ENCODE results near the gene COX6B2.
A peak's percentile ranks its signal among the peaks of the same experiment; 100 is the strongest.
"Not testable (repeated sequence)": the region's sequence is repeated elsewhere in the genome, so short reads cannot be mapped to it uniquely, and the experiment has no call there.

Gene COX6B2

DNA sequence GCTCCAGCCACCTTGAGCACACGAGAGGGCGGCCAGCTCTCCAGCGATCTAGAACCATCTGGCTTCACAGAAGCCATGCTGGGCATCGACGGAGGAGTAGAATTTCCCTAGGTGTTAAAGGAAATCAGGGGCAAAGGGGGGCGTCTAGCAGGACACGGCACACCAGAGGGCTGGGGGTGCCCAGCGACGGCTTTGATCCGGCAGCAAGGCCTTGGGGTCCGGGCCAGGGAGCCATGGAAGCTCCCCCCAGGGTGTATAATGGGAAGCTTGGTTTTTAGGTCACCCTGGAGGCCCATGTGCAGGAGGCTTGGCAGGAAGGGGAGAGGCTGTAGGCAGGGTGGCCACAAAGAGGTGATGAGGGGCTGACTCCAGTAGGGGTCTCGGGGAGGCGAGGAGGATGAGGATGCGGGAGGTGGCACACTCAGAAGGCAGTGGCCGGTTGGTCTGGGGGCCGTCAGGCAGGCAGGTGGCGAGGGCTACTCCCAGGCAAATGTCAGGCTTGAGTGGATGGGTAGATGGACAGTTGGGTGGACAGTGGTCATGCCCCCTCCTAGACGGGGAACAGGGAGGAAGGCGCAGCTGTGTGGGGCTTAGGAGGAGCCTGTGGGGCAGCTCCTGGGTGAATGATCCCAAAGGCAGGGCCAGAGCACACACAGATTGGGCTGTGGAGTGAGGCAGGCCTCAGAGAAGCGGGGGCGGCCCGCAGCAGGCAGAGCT lies 9.3 kb downstream of the COX6B2 start:
- DNase-seq (ENCODE audit: low read depth in 1 of 2, low spot score in 1 of 2) = no peak

DNA sequence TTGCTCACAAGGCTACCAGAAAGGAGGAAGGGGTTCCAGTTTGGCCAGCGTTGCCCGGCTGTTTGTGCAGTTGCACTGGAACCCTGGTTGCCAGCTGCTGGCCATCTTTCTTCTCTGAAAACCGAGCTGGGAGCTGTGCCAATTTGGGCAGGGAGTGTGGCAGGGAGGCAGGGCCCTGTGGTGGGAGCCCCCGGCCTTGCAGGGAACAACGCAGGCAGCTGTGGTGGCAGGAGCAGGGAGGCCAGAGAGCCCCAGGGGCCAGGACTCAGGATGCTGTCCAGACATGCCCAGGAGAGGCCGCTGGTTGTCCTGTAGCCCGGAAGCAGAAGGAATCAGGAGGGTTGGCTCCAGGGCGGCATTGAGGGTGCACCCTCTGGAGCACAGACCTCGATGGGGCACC lies 10.1 kb downstream of the COX6B2 start:
- DNase-seq (ENCODE audit: low read depth in 1 of 2, low spot score in 1 of 2) = no peak

GRCh38 chr19:55341595-55342531 lies 12.7 kb downstream of the COX6B2 start:
- DNase-seq (ENCODE audit: low read depth in 1 of 2, low spot score in 1 of 2) = no peak

DNA sequence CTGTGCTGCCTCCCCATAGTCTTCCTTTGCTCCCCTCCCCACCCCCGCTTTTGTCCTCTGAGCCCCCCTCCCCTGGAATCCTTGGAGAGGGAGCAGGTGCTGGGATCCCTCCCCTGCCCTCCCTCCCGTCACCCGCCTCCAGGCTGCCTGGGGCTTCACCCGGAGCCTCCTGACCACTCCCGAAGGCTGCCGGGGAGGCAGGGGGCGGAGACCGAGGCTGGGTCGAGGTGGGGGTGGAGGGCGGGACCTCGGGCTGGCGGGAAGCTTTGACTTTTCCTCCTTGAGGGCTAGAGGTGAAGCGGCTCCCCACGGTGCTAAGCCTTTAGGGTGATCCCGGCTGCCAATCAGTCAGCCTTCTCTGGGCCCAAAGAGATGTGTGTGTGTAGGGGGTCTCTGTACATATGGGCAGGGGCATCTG lies 13.3 kb downstream of the COX6B2 start:
- peak in 1 of 2 donors; percentile 44 for DNase-seq (ENCODE audit: low read depth in 1 of 2, low spot score in 1 of 2)

DNA sequence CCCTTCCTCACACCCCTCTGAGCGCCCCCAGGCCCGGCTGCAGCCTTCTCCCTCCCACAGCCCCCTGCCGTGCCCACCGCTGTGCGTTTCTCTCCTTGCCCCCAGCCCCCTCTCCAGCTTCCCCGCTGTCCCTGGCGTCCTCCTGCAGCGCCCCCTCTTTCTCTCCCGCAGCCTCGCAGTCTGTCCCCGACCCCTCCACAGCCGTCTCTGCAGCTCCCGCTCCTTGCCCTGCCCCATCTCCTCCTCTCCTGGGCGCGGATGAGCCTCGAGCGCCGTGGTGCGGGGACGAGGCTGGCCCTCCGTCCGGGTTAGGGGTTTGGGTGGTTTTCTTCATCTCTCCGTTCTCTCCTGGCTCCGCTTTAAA lies 13.8 kb downstream of the COX6B2 start:
- no peak for DNase-seq (ENCODE audit: low read depth in 1 of 2, low spot score in 1 of 2)

- DNase-seq (ENCODE audit: low read depth in 1 of 2, low spot score in 1 of 2) = no peak
Observed at GRCh38 chr19:55339889-55340783, 14.4 kb downstream of the COX6B2 start.

- DNase-seq (ENCODE audit: low read depth in 1 of 2, low spot score in 1 of 2) = peak; percentile 100
Observed at GRCh38 chr19:55339105-55339888, 15.2 kb downstream of the COX6B2 start, which contains the start of gene KMT5C. KMT5C (plus strand) TSS chr19:55339876; CDS start chr19:55341937, 2,061 bp downstream.

- no peak for DNase-seq (ENCODE audit: low read depth in 1 of 2, low spot score in 1 of 2)
Observed at GRCh38 chr19:55336101-55336500, 18.4 kb downstream of the COX6B2 start.

DNA sequence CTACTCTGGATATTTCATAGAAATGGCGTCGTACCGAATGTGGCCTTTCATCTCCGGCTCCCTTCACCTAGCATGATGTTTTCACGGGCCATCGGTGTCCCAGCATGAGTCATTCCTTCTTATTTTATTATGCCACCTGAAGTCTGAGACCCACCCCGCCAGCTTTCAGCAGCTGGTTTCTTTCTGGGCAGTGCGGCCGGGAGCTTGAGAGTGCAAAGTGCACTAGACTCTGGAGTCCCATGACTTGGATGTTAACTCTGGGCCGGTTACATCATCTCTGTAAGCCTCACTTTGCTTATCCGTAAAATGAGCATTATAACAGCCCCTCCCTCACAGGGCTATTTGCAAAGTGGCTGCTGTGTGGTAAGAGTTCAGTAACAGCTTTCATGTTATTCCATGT lies 20.6 kb downstream of the COX6B2 start:
- no peak for DNase-seq (ENCODE audit: low read depth in 1 of 2, low spot score in 1 of 2)

DNA sequence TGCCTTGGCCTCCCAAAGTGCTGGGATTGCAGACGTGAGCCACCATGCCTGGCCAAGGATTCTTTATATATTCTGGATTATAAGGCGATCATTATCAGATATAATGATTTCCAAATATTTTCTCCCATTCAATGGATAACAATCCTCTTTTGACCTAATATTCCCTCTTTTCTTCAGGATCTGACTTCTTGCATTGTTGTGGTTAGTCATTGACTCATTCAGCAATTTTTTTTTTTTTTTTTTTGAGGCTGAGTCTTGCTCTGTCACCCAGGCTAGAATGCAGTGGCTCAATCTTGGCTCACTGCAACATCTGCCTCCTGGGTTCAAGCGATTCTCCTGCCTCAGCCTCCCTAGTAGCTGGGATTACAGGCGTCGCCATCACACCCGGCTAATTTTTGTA lies 24.7 kb downstream of the COX6B2 start:
- not testable (repeated sequence) for DNase-seq (ENCODE audit: low read depth in 1 of 2, low spot score in 1 of 2)

DNA sequence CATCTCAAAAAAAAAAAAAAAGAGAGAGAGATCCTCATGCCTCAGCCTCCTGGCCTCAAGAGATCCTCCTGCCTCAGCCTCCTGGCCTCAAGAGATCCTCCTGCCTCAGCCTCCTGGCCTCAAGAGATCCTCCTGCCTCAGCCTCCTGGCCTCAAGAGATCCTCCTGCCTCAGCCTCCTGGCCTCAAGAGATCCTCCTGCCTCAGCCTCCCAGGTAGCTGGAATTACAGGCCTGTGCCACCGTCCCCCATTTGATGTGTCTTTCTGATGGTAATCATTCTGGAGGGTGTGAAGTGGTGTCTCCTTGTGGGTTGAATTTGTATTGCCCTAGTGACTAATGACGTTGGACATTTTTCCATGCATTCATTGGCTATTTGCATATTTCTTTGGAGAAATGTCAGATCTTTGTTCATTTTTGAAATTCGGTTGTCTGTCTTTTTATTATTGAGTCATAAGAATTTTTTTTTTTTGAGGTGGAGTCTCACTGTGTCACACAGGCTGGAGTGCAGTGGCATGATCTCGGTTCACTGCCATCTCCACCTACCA lies 25.7 kb downstream of the COX6B2 start:
- not testable (repeated sequence) for DNase-seq (ENCODE audit: low read depth in 1 of 2, low spot score in 1 of 2)

GRCh38 chr19:55325172-55325571 lies 29.3 kb downstream of the COX6B2 start, which contains the start of gene TMEM150B:
TMEM150B (minus strand) TSS chr19:55325341; CDS start chr19:55321036, 4,305 bp downstream.
- DNase-seq (ENCODE audit: low read depth in 1 of 2, low spot score in 1 of 2) = no peak

- DNase-seq (ENCODE audit: low read depth in 1 of 2, low spot score in 1 of 2) = no peak
Observed at GRCh38 chr19:55324662-55325061, 29.9 kb downstream of the COX6B2 start.

DNA sequence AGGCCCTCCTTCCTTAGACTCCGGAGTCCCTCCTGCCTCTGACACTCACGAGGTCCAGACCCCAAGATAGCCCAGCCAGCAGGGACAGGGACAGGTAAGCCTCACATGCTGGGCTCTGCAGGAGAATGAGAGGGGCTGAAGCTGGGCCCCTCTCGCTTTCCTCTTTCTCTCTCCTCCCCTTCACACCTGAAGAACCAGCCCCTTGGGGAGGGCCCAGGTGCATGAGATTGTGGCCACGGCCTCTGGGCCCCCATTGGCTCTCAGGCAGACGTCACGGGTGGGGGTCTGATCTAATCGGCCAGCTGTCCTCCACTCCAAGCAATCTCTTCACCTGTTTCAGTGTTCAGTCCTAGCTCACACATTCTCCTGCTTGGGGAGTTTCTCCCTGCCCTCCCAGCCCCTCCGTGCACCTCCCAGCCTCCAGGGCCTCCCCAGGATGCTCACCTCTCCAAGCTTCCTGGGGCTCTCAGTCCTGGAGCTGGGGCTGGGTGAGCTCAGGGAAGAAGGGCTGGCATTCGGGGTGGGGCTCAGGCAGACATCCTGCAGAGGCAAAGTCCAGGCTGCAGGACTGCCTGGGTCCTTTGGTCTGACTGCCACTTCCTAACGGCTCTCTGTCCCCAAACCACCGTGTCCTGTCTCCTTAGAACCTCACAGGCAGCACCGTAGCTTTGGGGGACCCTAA lies 32.2 kb downstream of the COX6B2 start:
- DNase-seq (ENCODE audit: low read depth in 1 of 2, low spot score in 1 of 2) = no peak

- DNase-seq (ENCODE audit: low read depth in 1 of 2, low spot score in 1 of 2) = no peak
Observed at GRCh38 chr19:55321466-55322137, 32.9 kb downstream of the COX6B2 start.

DNA sequence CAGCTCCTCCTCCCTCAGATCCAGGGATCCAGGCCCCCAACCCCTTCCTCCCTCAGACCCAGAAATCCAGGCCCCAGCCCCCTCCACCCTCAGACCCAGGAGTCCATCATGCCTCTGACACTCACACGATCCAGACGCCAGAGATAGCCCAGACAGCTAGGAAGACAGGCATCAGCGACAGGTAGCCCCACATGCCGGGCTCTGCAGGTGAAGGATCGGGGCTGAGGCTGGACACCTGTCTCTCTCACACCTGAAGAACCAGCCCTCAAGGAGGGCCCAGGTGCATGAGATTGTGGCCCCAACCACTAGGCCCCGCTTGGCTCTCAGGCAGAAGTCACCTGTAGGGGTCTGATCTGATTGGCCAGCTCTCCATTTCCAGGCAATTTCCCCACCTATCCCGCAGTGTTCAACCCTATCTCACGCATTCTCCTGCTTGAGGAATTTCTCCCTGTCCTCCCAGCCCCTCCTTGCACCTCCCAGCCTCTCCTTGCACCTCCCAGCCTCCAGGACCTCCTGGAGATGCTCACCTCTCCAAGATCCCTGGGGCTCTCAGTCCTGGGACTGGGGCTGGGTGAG lies 33.6 kb downstream of the COX6B2 start:
- no peak for DNase-seq (ENCODE audit: low read depth in 1 of 2, low spot score in 1 of 2)

- DNase-seq (ENCODE audit: low read depth in 1 of 2, low spot score in 1 of 2) = no peak
Observed at GRCh38 chr19:55319785-55320184, 34.7 kb downstream of the COX6B2 start.

- DNase-seq (ENCODE audit: low read depth in 1 of 2, low spot score in 1 of 2) = no peak
Observed at GRCh38 chr19:55316646-55317045, 37.9 kb downstream of the COX6B2 start.
